ENCODE measurements around the gene TBX19.

- TF ChIP-seq NFIC (IDR thresholded peaks at IDR 0.05): no peak
- no peak for TF ChIP-seq TAF1 (IDR thresholded peaks at IDR 0.05; ENCODE audit: low read depth)
These were observed 24.2 kb downstream of the TBX19 start for GRCh38 chr1:168304865-168305264.
